ENCODE results near the gene VAMP8.

The VAMP8 gene

GRCh38 chr2:85580206-85580605 lies 2.8 kb downstream of the VAMP8 start:
- TF ChIP-seq ISL1 (CRISPR knock-in tag; IDR thresholded peaks at IDR 0.05) (no peak), ZFP3 (CRISPR knock-in tag; IDR thresholded peaks at IDR 0.05) (no peak), PATZ1 (CRISPR knock-in tag; IDR thresholded peaks at IDR 0.05; ENCODE audit: borderline replicate concordance) (no peak)
- no peak for ATAC-seq

- no peak for ATAC-seq
- no peak for TF ChIP-seq ZNF70 (CRISPR knock-in tag; IDR thresholded peaks at IDR 0.05)
- no peak for TF ChIP-seq ISL1 (CRISPR knock-in tag; IDR thresholded peaks at IDR 0.05)
- TF ChIP-seq OSR1 (CRISPR knock-in tag; IDR thresholded peaks at IDR 0.05) = no peak
- no peak for TF ChIP-seq ZFP3 (CRISPR knock-in tag; IDR thresholded peaks at IDR 0.05)
- no peak for TF ChIP-seq RARB (CRISPR knock-in tag; IDR thresholded peaks at IDR 0.05)
- TF ChIP-seq ZFP30 (CRISPR knock-in tag; IDR thresholded peaks at IDR 0.05) = no peak
- no peak for TF ChIP-seq ESRRG (CRISPR knock-in tag; IDR thresholded peaks at IDR 0.05)
- no peak for TF ChIP-seq TOX (CRISPR knock-in tag; IDR thresholded peaks at IDR 0.05; ENCODE audit: borderline replicate concordance)
- no peak for TF ChIP-seq CSRNP3 (CRISPR knock-in tag; IDR thresholded peaks at IDR 0.05)
- no peak for TF ChIP-seq TCF4 (CRISPR knock-in tag; IDR thresholded peaks at IDR 0.05; ENCODE audit: borderline replicate concordance)
- TF ChIP-seq ZNF565 (CRISPR knock-in tag; conservative IDR thresholded peaks at IDR 0.05; ENCODE audit: low read depth) = no peak
Measured at GRCh38 chr2:85582492-85582891, 5.1 kb downstream of the VAMP8 start.

- ATAC-seq = no peak
- TF ChIP-seq CSRNP3 (CRISPR knock-in tag; IDR thresholded peaks at IDR 0.05) (no peak), ZFP3 (CRISPR knock-in tag; IDR thresholded peaks at IDR 0.05) (no peak), TCF4 (CRISPR knock-in tag; IDR thresholded peaks at IDR 0.05; ENCODE audit: borderline replicate concordance) (no peak), PPARA (CRISPR knock-in tag; IDR thresholded peaks at IDR 0.05; ENCODE audit: borderline replicate concordance) (no peak), PATZ1 (CRISPR knock-in tag; IDR thresholded peaks at IDR 0.05; ENCODE audit: borderline replicate concordance) (no peak), CSDC2 (CRISPR knock-in tag; IDR thresholded peaks at IDR 0.05) (no peak)
Measured at GRCh38 chr2:85583667-85584353, 6.4 kb downstream of the VAMP8 start.

- ATAC-seq = peak; percentile 12; the same call in 1 of the 3 replicates
- TF ChIP-seq OSR1 (CRISPR knock-in tag; IDR thresholded peaks at IDR 0.05) (no peak), POU6F1 (CRISPR knock-in tag; IDR thresholded peaks at IDR 0.05; ENCODE audit: borderline replicate concordance, low read depth) (no peak), ZNF565 (CRISPR knock-in tag; conservative IDR thresholded peaks at IDR 0.05; ENCODE audit: low read depth) (no peak), ZNF70 (CRISPR knock-in tag; IDR thresholded peaks at IDR 0.05) (no peak), TSHZ2 (CRISPR knock-in tag; IDR thresholded peaks at IDR 0.05) (no peak), RARB (CRISPR knock-in tag; IDR thresholded peaks at IDR 0.05) (no peak), PATZ1 (CRISPR knock-in tag; IDR thresholded peaks at IDR 0.05; ENCODE audit: borderline replicate concordance) (no peak), CSDC2 (CRISPR knock-in tag; IDR thresholded peaks at IDR 0.05) (no peak), ESRRG (CRISPR knock-in tag; IDR thresholded peaks at IDR 0.05) (no peak), SNAI2 (CRISPR knock-in tag; IDR thresholded peaks at IDR 0.05) (no peak), ZFP30 (CRISPR knock-in tag; IDR thresholded peaks at IDR 0.05) (no peak), CSRNP3 (CRISPR knock-in tag; IDR thresholded peaks at IDR 0.05) (no peak), ARNTL (CRISPR knock-in tag; IDR thresholded peaks at IDR 0.05; ENCODE audit: borderline replicate concordance, low read depth) (no peak)
Measured at GRCh38 chr2:85584354-85584856, 7.0 kb downstream of the VAMP8 start, which contains the start of gene VAMP5. Gene VAMP5, plus strand, starts transcription at chr2:85584431. Its CDS starts 60 bp downstream, at chr2:85584491.

All from SK-N-SH treated with all-trans-retinoic acid at 6 μM for 48 hours (cell line).